Heart right ventricle (tissue), 16 donors: ENCODE measurements around the gene COLEC11. TPM values are rescaled to one million over a fixed set of nuclear protein-coding genes. Genes with fewer than 3 reads are reported as not detected.

Experiments
- ATAC-seq, 8 donors: fragments of 200-7000 bp; cut with Tn5 transposase; one replicate each; pipeline ENCODE4 v1.9.1; 2020; ENCODE audit warnings: mild to moderate bottlenecking in 8 of 8, moderate library complexity in 8 of 8, moderate number of reproducible peaks in 1 of 8
- DNase-seq, 2 donors: peaks; one replicate each; pipeline ENCODE4 v3.0.0-alpha.2; 2020
- H3K27ac ChIP-seq, 10 donors: fragments of 200-600 bp; sonication (generic) in 2 of 10; one replicate each; pipeline versions ENCODE4 v1.5.0 to v1.8.0; 2020 to 2022; ENCODE audit warnings: mild to moderate bottlenecking in 3 of 10
- H3K27me3 ChIP-seq, 7 donors: fragments of 200-600 bp; one replicate each; pipeline ENCODE4 v1.8.0; 2021 to 2022; ENCODE audit warnings: mild to moderate bottlenecking in 2 of 7
- H3K36me3 ChIP-seq, 9 donors: fragments of 200-600 bp; sonication (generic) in 1 of 9; one replicate each; pipeline versions ENCODE4 v1.5.0 to v1.8.0; 2020 to 2022; ENCODE audit warnings: mild to moderate bottlenecking in 2 of 9
- H3K4me1 ChIP-seq, 9 donors: fragments of 200-600 bp; sonication (generic) in 1 of 9; one replicate each; pipeline versions ENCODE4 v1.5.0 to v1.8.0; 2020 to 2022; ENCODE audit warnings: mild to moderate bottlenecking in 4 of 9
- H3K4me3 ChIP-seq, 10 donors: fragments of 200-600 bp; sonication (generic) in 2 of 10; one replicate each; pipeline versions ENCODE4 v1.5.0 to v1.8.0; 2020 to 2022; ENCODE audit warnings: mild to moderate bottlenecking in 7 of 10, moderate library complexity in 2 of 10
- H3K9me3 ChIP-seq, 11 donors: fragments of 200-600 bp in 10 of 11; sonication (generic) in 2 of 11; one replicate each; pipeline versions ENCODE4 v1.5.0 to v1.8.0; 2013 to 2022; ENCODE audit warnings: mild to moderate bottlenecking in 2 of 11, control low read depth in 1 of 11, moderate library complexity in 1 of 11
- WGBS, 2 donors: extraction: QIAGEN DNeasy Blood & Tissue Kit; methylation state at CpG; one replicate each; pipeline ENCODE4 v1.1.7; 2013; ENCODE audit warnings: inconsistent platforms in 1 of 2; 5-methylcytosine and 5-hydroxymethylcytosine counted together
- intact Hi-C, 10 donors: fragments of 100-400 bp; cut with DNase I; formaldehyde crosslinking; loops; one replicate each; pipeline versions ENCODE4 v1.11.1 to v1.14.2; 2022
- long read RNA-seq, 3 donors: library from polyadenylated mRNA; unstranded; transcript quantifications; one replicate each; pipeline ENCODE4 v2.0.0, GENCODE V29; 2020 to 2021
- polyA plus RNA-seq, 2 donors: library from polyadenylated mRNA; stranded (reverse); fragments of 200-250 nt; gene quantifications; one replicate each; pipeline ENCODE4 v1.2.3, GENCODE V29; 2013
- total RNA-seq, 10 donors: library from RNA; stranded (reverse); fragmentation: NEBNext Ultra II Directional in 3 of 10; extraction: Animal tissue kit (Norgen Biotek cat#: 25700) in 3 of 10; gene quantifications; one replicate each; pipeline versions ENCODE4 v1.2.1 to v1.2.4, GENCODE V29; 2021 to 2023
- TF ChIP-seq, protein P1 (sequence below), 9 donors: fragments of 200-600 bp; sonication (generic) in 2 of 9; IDR thresholded peaks; one replicate each; pipeline versions ENCODE4 v1.5.0 to v1.8.0; 2021 to 2022; ENCODE audit warnings: antibody characterized with exemption in 9 of 9, mild to moderate bottlenecking in 5 of 9, moderate library complexity in 1 of 9
- donor health status: Arrhythmogenic right ventricular cardiomyopathy.
- donor health status: ischemic (EF 13 %, LVEDD 7.1; RV severe dilation, severe dysfunction).
- donor health status: healthy with polysubstance abuse.
- donor health status: DM: no; HTN: yes; CAD: no.
- donor health status: DM: no; HTN: no; CAD: no.
- donor health status: ischemic (EF 25% LVEDD 6.9; RV normal size, moderate dysfunction).
- donor health status: ischemic (EF 25% LVEDD 5.7; RV mildly dilated, moderate dysfunction).
- donor health status: healthy.
- donor health status: DM: yes; HTN: yes; CAD: no.
- donor health status: Ischemic cardiomyopathy.
- donor health status: ischemic (EF 35%, LVEDD 5.7; RV mildly dilated, moderate dysfunction).
- donor health status: nonischemic (EF 11% LVEDD 7.7; RV severe dilation, severe dysfunction).
- donor health status: DM: yes; HTN: yes; CAD: no.
- donor health status: PGD.
- donor health status: ischemic (EF 29% LVEDD 5.4; RV normal size, mild dysfunction).
- donor health status: nonischemic (EF 23%, LVEDD 6.1; RV moderate dilation, normal function).

The COLEC11 gene
- total RNA-seq = 1 to 10 TPM; 2.0 to 7.2 (median 4.1) TPM
- 10 to 100 TPM; 18.2 to 26.7 TPM for polyA plus RNA-seq
- long read RNA-seq, donor 1, partial matches to known transcripts = 2 of 7 reads
- long read RNA-seq, donor 1, other reads (novel, unspliced or antisense) = 1 of 7 reads
- long read RNA-seq, donor 2, transcript COLEC11-202 (7 exons, 1,259 nt) = major isoform, 6 of 8 reads
- long read RNA-seq, donor 2, partial matches to known transcripts = 2 of 8 reads
- long read RNA-seq, donor 2, other reads (novel, unspliced or antisense) = 0 of 8 reads
- long read RNA-seq, donor 3, transcript COLEC11-203 (6 exons, 1,633 nt) = major isoform, 5 of 9 reads
- long read RNA-seq, donor 3, partial matches to known transcripts = 0 of 9 reads
- long read RNA-seq, donor 3, other reads (novel, unspliced or antisense) = 0 of 9 reads

DNA sequence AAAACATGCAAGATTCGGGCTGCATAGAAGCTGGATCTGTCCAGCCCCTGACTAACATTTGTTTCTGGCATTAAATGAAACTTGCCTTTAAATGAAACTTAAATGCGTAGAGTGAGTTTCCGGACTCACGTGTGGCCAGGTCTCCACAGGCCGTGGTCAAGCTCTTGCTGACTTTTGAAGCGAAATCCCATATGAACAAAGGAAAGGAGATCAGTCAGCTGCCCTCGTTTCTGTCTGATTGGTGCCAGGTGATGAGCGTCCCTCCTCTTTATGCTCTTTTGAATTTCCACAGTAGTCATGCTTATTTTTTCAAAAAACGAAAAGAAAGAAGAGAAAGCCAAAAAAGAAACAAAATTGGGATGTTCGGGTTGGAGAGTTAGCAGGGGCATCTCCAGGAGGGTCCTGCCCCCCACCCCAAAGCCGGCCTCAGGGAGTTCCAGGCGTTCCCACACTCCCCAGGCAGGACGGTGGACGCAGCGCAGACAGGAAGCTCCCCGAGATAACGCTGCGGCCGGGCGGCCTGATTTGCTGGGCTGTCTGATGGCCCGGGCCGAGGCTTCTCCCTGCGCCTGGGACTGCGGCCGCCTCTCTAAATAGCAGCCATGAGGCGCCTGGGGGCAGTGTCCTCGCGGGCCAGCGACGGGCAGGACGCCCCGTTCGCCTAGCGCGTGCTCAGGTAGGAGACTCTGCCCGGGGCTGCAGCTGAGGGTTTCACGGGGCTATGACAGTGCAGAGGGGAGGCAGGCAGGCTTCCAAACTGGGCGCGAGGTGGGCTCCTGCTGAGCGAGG is at the start of gene COLEC11:
COLEC11 (plus strand) TSS at position 620 of the 789 bp plus-strand sequence. CDS start 9,229 bp downstream, outside the sequence.
- Histone ChIP-seq H3K4me1 (peaks cover 0 to 14% (median 11%) of the 10 kb centered on the region in 9 donors), H3K4me3 (peak within 1 kb of the TSS in 9 of 10 donors; percentile 1 to 44 (median 41)), H3K36me3 (no peaks in the 10 kb centered on the region), H3K27me3 (peaks cover 0 to 5% (median 0%) of the 10 kb centered on the region in 7 donors), H3K27ac (peak within 1 kb of the TSS in 9 of 10 donors; percentile 0 to 72 (median 46)), H3K9me3 (no peaks in the 10 kb centered on the region)
- 16 to 19% methylated on average over 40 of the region's 40 CpGs for WGBS, 2 donors
- ATAC-seq (peak; percentile 89 to 94 (median 92)), DNase-seq (peak; percentile 67 to 74)
- intact Hi-C loops = loop anchor here in 6 of 10 donors (2.0 to 10.0 kb wide), 4 partner anchors 33 to 58 kb away; no protein-coding TSS in a partner anchor
- TF ChIP-seq, protein P1, sequence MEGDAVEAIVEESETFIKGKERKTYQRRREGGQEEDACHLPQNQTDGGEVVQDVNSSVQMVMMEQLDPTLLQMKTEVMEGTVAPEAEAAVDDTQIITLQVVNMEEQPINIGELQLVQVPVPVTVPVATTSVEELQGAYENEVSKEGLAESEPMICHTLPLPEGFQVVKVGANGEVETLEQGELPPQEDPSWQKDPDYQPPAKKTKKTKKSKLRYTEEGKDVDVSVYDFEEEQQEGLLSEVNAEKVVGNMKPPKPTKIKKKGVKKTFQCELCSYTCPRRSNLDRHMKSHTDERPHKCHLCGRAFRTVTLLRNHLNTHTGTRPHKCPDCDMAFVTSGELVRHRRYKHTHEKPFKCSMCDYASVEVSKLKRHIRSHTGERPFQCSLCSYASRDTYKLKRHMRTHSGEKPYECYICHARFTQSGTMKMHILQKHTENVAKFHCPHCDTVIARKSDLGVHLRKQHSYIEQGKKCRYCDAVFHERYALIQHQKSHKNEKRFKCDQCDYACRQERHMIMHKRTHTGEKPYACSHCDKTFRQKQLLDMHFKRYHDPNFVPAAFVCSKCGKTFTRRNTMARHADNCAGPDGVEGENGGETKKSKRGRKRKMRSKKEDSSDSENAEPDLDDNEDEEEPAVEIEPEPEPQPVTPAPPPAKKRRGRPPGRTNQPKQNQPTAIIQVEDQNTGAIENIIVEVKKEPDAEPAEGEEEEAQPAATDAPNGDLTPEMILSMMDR (IDR thresholded peaks at IDR 0.05) = peak in 8 of 9 donors; percentile 11 to 66 (median 50)

DNA sequence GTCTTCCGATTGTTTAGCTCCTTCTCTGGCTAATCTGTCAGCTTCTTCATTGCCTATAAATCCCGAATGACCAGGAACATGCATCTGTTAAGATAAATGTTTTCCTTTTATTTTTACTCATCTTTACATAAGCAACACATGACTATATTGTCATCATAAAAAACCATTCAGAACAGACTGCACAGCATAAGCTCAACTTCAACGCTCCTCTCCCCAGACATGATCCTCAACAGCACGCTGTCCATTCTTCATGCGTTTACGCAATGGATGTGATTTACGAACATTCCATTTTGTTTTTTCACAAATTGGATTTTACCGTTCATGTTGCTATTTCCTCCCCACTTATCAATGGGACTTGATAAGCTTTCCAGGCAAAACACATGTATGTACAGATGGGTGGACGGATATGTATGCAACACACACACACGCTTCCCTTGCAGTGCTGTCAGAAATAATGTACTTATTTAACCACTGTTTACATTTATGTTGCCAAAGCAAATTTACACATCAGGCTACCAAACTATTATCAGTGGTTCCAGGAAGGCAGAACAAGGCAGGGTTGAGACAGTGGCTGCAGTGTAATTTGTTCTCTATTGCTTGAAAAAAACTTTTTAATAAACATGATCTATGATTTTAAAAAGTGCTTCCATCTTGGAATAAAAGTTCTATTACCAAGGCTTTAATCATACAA is 49.0 kb upstream of the COLEC11 start:
- TF ChIP-seq, protein P1 (IDR thresholded peaks at IDR 0.05) = no peak
- DNase-seq (no peak), ATAC-seq (no peak)
- Histone ChIP-seq H3K27ac (no peak overlapping the region), H3K4me3 (no peak overlapping the region), H3K9me3 (no peaks in the 10 kb centered on the region), H3K36me3 (peaks cover 0 to 100% (median 72%) of the 10 kb centered on the region in 9 donors), H3K4me1 (peaks cover 0 to 10% (median 3%) of the 10 kb centered on the region in 9 donors), H3K27me3 (no peaks in the 10 kb centered on the region)
- intact Hi-C loops = no loop called here
- 93% methylated on average over 10 of the region's 10 CpGs for WGBS, 2 donors

DNA sequence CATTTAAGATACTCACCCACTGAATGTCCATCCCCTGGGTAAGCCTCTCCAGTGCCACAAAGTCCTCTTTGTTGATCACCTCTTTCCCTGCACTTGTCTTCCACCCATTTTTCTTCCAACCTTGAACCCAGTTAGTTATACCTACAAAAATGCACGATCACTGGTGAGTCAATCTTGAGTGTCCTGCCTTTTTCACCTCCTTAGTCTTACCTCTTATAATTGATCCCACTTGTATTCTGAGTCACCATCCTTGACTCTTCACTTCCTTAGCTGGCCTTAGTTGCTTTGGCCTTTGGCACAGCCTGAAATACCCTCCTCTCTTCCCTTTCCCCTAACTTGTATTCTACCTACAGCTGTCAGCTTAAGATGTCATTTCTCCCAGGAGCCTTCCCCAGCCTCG is 47.0 kb upstream of the COLEC11 start:
- H3K27me3 ChIP-seq = no peaks in the 10 kb centered on the region
- intact Hi-C loops = no loop called here
- peaks cover 0 to 6% (median under 1%) of the 10 kb centered on the region in 9 donors for H3K4me1 ChIP-seq
- ATAC-seq (no peak), DNase-seq (no peak)
- no peaks in the 10 kb centered on the region for H3K9me3 ChIP-seq
- 95 to 98% methylated on average over 2 of the region's 2 CpGs for WGBS, 2 donors
- no peak overlapping the region for H3K27ac ChIP-seq
- H3K36me3 ChIP-seq = peaks cover 0 to 98% (median 72%) of the 10 kb centered on the region in 9 donors
- TF ChIP-seq, protein P1 (IDR thresholded peaks at IDR 0.05) = no peak
- no peak overlapping the region for H3K4me3 ChIP-seq

DNA sequence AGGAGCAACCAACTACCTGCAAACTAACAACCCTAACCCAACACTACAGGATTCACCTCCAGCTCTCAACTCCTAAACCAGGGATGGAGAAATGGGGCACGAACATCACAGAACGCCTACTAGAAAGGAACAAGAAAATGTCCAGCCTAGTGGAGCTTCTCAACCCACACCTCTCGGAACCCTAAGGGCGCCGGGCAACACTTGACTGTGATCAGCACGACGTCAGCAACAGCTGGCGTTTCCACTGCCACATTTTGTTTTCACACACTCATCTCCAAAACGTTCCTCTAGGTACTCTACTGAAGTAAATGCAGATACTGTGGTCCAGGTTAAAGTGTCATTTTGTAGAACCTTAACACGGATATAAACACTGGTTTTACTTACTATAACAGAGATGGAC is 41.0 kb upstream of the COLEC11 start:
- intact Hi-C loops = no loop called here
- H3K9me3 ChIP-seq = no peaks in the 10 kb centered on the region
- H3K36me3 ChIP-seq = peaks cover 0 to 78% (median 47%) of the 10 kb centered on the region in 9 donors
- DNase-seq (no peak), ATAC-seq (no peak)
- H3K27me3 ChIP-seq = no peaks in the 10 kb centered on the region
- H3K27ac ChIP-seq = no peak overlapping the region
- H3K4me3 ChIP-seq = no peak overlapping the region
- TF ChIP-seq, protein P1 (IDR thresholded peaks at IDR 0.05) = no peak
- WGBS, 2 donors = 87 to 88% methylated on average over 10 of the region's 10 CpGs
- peaks cover 0 to 17% (median 14%) of the 10 kb centered on the region in 9 donors for H3K4me1 ChIP-seq
